Ammon's horn (tissue), 1 donor: ENCODE results near the gene RAB14.

ENCODE experiments used
- DNase-seq: peaks from one replicate; pipeline ENCODE4 v3.0.0-alpha.2; 2016; ENCODE audit warnings: low spot score

RAB14 gene

DNA sequence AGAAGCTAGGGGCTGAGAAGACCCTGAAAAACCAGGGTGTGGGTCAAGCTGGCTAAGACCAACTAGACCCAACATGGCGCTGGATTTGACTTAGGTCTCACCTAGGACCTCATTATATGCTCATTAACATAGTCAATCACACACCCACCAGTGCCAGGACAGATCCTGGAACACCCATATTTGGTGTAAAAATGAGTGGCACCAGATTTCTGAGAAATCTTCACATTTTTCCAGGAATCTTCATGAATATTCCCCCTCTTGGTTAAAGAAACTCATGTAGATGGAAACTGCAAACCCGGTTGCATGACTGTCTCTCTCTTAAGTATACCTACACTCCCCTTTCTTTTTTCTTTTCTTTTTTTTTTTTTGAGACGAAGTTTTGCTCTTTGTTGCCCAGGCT, 17.9 kb upstream of the RAB14 start:
- DNase-seq: no peak

DNA sequence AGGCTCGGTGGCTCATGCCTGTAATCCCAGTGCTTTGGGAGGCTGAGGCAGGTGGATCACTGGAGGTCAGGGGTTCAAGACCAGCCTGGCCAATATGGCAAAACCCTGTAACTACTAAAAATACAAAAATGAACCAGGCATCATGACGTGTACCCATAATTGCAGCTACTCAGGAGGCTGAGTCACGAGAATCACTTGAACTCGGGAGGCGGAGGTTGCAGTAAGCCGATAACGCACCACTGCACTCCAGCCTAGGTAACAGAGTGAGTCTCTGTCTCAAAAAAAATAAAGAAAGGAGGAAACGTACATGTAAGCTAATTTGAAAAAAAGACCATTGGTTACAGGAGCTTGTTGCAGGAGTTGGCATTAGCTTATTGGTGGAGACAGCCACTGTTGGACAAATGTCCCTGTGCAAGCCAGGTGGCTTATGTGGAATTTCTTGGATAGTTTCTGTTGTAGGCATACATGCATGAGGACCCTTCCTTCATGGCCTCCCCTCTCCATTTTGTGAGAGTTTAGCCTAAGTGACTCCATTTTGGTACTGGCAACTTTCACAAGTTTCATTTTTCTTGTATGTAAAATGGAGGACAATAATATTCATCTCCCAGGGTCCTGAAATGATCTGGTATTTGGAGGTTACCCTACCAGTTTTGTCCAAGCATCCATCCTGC, 16.8 kb upstream of the RAB14 start:
- no peak for DNase-seq

- DNase-seq: no peak
Measured at GRCh38 chr9:121217609-121218292, 16.1 kb upstream of the RAB14 start.

DNA sequence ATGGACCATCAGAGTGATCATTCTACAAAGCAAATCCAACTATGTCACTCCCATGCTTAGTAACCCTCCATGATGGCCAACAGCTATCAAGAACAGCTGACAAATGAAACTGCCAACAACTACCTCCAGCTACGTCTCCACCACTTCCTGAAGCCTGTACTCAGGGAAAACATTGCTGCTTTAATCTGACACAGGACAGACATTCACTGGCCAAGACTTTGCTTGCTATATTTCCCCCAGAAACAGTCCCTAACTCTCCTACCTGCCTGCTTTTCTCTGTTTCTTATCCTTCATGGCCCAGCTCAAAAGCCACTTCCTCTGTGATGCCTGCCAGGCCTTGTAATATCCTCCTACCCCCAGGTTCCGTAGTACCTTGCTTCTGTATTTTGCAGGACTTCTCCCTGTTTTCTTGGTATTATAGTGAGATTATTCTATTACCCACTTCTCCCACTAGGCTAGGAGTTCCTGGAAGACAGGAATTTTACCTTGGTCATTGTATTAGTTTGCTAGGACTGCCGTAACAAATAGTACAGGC, 14.7 kb upstream of the RAB14 start:
- no peak for DNase-seq

DNA sequence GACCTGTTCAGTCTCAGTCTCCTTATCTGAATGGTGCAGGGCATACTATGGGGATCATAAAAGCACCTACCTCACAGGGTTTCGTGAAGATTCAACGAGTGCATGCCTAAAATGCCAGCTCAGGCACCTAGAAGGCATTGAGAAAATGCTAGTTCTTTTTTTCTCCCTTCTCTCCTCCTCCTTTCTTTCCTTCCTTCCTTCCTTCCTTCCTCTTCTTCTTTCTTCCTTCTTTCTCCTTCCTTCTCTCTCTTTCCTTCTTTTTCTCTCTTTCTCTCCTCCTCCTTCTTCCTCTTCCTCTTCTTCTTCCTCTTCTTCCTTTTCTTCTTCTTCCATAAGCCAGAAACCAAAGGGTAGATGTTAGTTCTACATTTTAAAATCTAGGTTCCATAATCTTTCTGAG, 12.3 kb upstream of the RAB14 start:
- DNase-seq: no peak

GRCh38 chr9:121213136-121213806, 11.6 kb upstream of the RAB14 start:
- peak; percentile 95 for DNase-seq

DNA sequence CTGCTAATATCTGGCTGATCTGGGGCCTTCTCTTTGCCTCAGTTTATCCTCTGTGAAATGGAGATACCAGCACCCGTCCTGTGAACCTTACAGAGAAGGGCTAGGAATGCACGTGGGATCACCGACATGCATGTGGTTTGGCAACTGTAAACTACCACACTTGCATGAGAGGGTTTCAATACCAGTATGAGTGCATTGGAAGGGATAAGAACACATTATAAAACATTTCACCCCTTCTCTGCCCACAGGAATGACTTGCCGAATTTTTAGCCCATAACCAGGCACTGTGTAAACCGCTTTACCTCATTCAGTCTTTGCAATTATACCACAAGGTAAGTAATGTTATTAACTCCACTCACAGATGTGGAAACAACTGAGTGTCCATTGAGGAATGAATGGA, 8.9 kb upstream of the RAB14 start:
- DNase-seq: no peak

GRCh38 chr9:121207371-121207940, 5.8 kb upstream of the RAB14 start:
- DNase-seq: no peak

- no peak for DNase-seq
Measured at GRCh38 chr9:121206516-121207370, 5.1 kb upstream of the RAB14 start.

GRCh38 chr9:121204611-121205010, 2.9 kb upstream of the RAB14 start:
- DNase-seq: no peak

GRCh38 chr9:121204121-121204520, 2.5 kb upstream of the RAB14 start:
- no peak for DNase-seq

- peak; percentile 19 for DNase-seq
Measured at GRCh38 chr9:121201045-121201737, 478 bp downstream of the RAB14 start.

DNA sequence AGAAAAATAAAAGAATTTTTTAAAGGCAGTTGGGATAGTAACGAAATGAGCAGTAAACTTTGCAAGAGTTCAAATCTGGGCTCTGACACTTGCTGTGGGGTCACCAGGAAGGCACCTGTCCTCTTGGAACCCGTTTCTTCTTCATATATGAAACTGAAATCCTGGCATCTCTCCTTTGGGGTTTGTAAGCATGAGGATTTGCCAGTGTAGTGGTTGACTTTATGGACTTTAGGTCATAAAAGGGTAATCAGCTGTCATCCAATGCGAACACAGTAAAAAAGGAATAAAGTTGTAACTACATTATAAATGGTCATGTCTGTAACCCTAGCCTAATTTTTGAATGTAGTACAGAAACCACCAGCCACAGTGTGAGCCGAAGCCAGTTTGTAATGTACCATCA, 1.3 kb downstream of the RAB14 start:
- DNase-seq: no peak

- no peak for DNase-seq
Measured at GRCh38 chr9:121199921-121200320, 1.7 kb downstream of the RAB14 start.

DNA sequence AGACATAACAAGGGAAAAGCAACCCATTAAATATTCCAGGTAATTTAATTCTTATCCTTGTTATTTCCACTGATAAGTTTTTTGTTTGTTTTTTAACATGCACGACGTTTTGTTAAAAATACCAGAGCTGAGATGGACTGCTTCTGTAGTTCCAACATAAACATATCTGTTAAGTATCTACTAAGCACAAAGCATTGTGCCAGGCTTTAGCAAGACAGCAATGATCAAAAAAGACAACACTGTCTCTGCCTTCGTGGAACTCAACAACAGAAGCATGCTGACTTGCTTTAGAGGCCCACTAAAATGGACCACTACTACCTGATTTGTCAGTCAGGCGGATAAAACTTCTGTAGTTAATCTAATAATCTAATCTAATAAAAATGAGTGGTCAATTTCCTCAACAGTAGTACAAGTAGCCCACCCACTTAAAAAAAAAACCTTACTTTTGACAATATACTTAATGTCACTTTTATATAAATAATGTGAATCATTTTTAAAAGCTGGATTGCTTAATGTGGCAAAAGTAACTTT, 3.1 kb downstream of the RAB14 start:
- DNase-seq: no peak

DNA sequence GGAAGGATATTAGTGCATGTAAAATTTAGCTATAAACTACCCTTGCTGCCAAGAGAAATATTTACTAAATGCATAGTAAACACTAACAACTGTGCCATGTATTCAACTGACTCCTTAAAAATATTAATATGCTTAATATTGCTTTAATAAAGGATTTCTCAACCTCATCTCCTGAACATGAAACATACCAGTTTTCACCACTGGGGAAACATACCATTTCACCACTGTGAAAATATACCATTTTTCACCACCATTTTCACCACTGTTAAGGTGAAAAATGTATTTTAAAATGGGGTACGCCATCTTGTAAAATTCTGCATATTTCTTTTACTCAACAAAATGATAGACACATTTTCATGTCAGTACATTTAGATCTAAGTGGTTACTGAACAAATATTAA, 4.5 kb downstream of the RAB14 start:
- no peak for DNase-seq

GRCh38 chr9:121196389-121196788, 5.3 kb downstream of the RAB14 start:
- no peak for DNase-seq

- DNase-seq: no peak
Measured at GRCh38 chr9:121194730-121195129, 6.9 kb downstream of the RAB14 start.

- no peak for DNase-seq
Measured at GRCh38 chr9:121192959-121193640, 8.6 kb downstream of the RAB14 start.

GRCh38 chr9:121192518-121192917, 9.2 kb downstream of the RAB14 start:
- no peak for DNase-seq
